Right renal cortex interstitium (tissue), 3 donors: Measurements from ENCODE around the gene CENPP. TPM values are rescaled to one million over a fixed set of nuclear protein-coding genes. Genes with fewer than 3 reads are reported as not detected.

Experiments
- DNase-seq, 3 donors: peaks; one replicate each; pipeline ENCODE4 v3.0.0-alpha.2; 2013; ENCODE audit warnings: low read depth in 3 of 3, low spot score in 2 of 3
- polyA plus RNA-seq, 3 donors: library from polyadenylated mRNA; unstranded; fragments of 120-200 nt; gene quantifications; one replicate each; pipeline ENCODE4 v1.2.1, GENCODE V29; 2013; ENCODE audit not compliant: insufficient read length in 3 of 3

The CENPP gene
- polyA plus RNA-seq, 3 donors: 5.7 to 7.7 (median 6.3) TPM

DNA sequence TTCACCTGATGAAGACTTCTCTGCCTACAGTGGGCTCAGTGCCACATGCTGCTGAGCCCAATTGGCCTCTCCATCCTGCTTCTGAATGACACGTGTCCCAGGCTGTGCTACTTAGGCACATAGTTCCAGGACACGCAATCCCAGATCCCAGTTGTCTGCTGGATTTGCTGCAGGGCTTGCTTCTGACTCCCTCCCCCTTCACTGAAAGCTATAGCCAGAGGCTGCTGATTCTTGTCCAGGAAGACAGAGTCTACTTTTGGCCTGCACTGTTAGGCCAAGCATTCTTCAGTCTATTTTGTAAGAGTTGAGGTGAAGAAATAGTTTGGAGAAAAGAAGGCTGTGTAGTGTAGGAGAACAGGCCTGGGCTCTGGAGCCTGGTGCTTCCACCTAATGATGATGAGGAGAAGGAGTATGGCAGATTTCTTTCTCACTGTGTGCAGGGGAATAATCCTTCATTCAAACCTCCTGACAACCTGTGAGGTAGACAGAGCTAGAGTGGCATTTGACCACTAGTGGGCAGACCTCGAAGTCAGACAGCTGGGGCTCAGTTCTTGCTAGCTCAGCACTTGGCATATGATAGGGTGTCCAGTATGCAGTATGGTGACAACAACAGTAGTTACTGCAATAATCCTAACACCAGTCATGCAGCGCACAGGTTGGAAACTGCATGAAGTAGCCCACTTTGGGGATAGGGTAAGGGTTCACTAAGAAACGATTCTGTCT, 176.1 kb downstream of the CENPP start:
- DNase-seq: no peak

- DNase-seq: no peak
These were observed 177.4 kb downstream of the CENPP start for GRCh38 chr9:92503156-92503555.

- no peak for DNase-seq
These were observed 179.1 kb downstream of the CENPP start for GRCh38 chr9:92504881-92505280.

DNA sequence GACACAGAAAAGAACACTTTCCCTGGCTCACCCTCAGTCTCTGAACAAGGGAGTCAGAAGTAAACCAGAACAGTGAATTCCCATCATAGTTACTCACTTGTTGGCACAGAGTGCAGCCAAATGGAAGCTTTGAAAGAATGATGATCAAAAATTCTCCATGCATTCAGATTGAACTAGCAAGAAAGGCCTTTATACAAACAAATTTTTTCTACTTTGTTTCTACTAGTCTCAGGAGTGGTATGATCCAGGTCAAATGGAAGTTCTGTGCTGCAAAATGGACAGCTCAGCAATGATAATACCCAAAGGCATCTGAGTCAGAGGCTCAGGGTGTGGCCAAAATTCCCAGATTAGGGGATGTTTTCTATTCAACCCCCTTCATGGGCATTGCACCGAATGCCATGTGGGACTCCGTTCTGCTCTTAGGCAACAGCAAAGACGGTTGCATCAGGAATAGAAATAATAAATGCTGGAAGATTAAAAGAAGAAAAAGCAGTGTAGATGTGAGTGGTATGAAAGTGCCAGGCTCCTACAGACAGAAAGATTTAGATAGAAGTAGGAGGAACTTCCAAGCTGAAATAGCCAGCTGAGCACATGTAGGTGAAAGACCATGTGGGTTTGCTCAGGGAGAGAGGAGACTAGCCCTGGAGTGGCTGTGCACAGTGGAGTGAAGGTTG, 180.6 kb downstream of the CENPP start:
- no peak for DNase-seq

GRCh38 chr9:92507005-92507404, 181.3 kb downstream of the CENPP start:
- no peak for DNase-seq

DNA sequence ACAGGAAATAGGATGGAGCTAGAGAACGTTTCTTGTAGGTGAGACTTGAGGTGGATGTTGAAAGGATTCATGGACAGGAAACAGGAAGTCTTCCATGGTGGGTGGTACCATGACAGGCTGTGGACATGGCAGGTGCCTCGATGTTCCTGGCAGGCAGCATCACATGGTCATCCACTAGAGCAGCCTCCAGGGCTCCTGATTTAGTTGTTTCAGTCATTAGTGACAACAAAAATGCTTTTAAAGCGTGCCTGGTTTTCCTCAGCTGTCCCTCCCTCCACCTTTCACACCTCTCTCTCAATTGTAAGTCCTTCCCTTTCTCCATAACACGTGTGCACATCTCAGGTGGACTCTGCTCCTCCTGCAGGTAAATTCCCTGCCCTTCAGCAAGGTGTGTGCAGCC, 181.7 kb downstream of the CENPP start:
- no peak for DNase-seq

GRCh38 chr9:92508018-92508820, 182.5 kb downstream of the CENPP start:
- no peak for DNase-seq

DNA sequence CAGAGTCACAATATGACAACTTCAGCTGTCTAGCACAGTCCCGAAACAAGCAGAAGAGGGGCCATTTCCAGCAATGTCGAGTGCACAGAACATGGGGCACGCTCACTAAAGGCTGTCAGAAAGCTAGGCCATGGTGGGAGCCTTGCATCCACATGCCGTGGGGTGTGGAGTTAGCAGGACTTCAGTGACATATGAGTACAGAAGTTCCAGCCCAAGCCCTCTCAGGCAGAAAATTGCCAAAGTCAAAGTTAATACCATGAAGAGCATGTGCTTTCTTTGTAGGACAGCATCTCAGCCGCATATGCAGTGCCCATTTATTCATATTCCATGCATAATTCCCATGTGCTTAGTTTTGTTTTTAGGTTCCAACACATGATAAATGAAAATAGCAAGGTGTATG, 183.3 kb downstream of the CENPP start:
- DNase-seq: no peak

DNA sequence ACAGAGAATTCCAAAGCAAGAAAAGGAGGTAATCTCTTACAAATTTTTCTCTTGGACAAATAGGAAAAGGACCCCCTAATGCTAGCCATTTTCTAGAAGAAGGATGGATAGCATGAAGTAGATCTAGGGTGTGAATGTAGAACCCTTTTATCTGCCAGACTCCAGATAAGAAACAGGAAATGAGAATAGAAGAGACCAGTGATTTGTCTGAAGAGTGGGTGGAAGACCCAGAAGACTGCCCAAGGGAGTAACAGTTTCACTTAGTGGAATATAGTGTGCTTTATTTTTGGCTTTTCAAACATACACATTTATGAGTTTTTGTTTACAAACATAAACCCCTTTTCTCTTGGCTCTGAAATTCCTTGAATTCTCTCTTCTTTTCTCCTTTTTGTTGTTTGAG, 185.0 kb downstream of the CENPP start:
- no peak for DNase-seq

- DNase-seq: no peak
These were observed 186.9 kb downstream of the CENPP start for GRCh38 chr9:92512622-92513021.

GRCh38 chr9:92513349-92513748, 187.6 kb downstream of the CENPP start:
- DNase-seq: no peak

DNA sequence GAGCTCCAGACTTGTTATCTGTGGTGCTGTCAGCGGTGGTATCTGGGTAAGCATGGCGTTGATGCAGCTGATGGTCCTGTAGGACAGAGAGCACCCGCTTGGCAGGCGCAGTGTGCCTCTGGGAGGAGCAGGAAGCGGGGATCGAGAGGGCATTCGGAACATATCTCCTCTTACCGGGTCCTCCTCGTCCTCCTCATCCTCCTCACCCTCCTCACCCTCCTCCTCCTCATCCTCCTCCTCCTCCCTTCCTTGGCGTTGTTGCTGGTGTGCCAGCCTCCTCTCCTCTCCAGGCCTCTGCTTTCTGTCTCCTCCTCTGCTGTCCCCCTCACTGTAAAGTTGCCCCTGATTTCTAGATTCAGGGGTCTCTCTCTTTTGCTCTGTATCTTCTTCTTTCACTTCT, 188.9 kb downstream of the CENPP start:
- DNase-seq: no peak

DNA sequence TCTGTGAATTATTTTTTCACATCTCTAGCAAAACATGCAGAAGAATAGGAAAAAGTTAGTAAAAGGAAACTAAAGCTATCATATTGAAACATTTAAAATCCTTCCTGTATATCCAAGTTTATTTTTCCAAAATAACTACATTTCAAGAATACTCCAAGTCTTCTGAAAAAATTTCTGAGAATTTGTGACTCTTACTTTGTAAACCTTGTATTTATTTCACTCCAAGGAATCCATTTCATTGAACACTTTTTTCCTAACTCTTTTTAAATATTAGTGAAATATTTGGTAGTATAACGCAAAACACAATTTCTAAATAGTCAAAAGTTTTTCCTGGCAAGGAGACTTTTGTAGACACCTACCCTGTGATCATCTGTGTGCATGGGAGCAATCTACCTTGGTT, 190.8 kb downstream of the CENPP start:
- no peak for DNase-seq

- DNase-seq: no peak
These were observed 191.3 kb downstream of the CENPP start for GRCh38 chr9:92517046-92517445.

GRCh38 chr9:92518199-92518598, 192.4 kb downstream of the CENPP start:
- DNase-seq: no peak

DNA sequence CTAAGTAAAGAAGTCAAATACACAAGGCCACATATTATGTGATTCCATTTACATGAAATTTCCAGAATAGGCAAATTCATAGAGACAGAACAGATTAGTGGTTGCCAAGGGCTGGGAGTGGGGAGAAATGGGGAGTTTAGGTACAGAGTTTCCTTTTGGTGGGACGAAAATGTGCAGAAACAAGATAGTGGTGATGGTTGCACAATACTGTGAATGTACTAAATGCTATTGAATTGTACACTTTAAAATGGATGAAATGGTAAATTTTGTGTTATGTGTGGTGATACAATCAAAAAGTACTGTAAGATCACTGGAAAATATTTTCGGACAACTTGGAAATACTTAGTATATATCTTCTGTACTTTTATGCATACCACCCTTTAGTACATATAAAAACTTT, 195.1 kb downstream of the CENPP start:
- DNase-seq: no peak

DNA sequence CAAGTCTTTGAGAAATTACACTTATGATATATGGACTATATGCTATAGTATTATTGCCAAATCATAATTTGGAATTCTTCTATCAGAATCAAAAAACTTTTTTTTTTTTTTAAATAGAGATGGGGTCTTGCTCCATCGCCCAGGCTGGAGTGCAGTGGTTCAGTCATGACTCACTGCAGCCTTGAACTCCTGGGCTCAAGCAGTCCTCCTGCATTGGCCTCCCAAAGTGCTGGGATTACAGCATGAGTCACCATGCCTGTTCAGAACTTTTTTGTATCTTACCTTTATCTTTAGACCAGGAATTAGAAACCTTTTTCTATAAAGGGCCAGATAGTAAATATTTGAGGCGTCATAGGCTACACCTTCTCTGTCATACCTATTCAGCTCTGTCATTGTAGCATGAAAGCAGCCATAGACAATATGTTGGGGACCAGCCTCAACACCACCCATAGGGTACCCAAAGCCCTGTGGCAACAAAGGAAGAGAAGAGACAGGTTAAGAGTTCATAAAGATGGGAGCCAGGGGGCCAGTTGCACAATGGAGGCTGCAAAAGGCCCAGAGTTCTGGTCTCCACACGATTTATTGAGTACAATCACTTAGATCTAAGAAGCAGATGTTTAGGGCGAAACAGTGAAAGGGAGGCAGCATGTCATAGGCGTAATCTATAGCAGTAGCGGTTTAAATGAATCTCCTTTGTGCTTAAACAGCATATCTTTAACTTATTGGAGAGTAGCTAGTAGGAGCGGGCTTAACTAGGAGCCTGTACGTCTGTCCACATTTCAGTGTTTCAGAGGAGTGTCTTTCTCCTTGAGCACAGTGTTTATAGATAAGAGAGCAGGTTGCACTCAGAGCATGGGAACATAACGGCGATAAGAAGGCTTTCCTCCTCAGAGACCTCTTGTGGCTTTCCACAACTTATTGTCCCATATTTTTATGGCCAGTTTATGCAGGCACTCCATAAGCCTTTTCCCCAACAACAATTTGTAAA, 197.5 kb downstream of the CENPP start:
- DNase-seq: no peak

GRCh38 chr9:92524881-92525280, 199.1 kb downstream of the CENPP start:
- DNase-seq: no peak

DNA sequence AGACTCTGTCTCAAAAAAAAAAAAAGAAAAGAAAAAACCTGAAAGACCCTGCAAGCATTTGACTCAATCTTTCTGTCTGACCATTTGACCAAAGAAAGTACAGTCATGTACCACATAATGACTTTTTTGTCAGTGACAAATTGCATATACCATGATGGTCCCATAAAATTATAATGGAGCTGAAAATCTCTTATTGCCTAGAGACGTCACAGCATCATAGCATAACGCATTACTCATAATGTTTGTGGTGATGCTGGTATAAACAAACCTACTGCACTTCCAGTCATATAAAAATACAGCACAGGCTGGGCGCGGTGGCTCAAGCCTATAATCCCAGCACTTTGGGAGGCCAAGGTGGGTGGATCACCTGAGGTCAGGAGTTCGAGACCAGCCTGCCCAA, 199.6 kb downstream of the CENPP start:
- DNase-seq: no peak

GRCh38 chr9:92527291-92527828, 201.6 kb downstream of the CENPP start:
- DNase-seq: no peak
